HL-60 (cell line): ENCODE data around the gene SUMO4.

Experiments used
- DNase-seq, 2 experiments: peaks; one replicate each; pipeline ENCODE4 v3.0.0-alpha.2; 2010 to 2020; ENCODE audit warnings: low read depth in 1 of 2, low spot score in 1 of 2
- H3K27ac ChIP-seq: fragments of 250-450 bp; sonication (Bioruptor Pico); replicated peaks from 2 replicates; pipeline ENCODE4 v1.5.1; 2020; ENCODE audit warnings: mild to moderate bottlenecking, moderate library complexity
- H3K27me3 ChIP-seq: fragments of 250-450 bp; sonication (Bioruptor Pico); 2 replicates; pipeline ENCODE4 v1.5.1; 2021; ENCODE audit warnings: mild to moderate bottlenecking, moderate library complexity; ENCODE audit not compliant: insufficient read depth, poor library complexity, severe bottlenecking
- H3K4me3 ChIP-seq: replicated peaks from 2 replicates; pipeline ENCODE4 v1.5.1; 2011; ENCODE audit warnings: mild to moderate bottlenecking, control low read depth, low read length; ENCODE audit not compliant: insufficient read depth
- GABPA ChIP-seq: IDR thresholded peaks from 2 replicates; pipeline ENCODE4 v1.6.1; 2012; ENCODE audit warnings: low read depth
- POLR2AphosphoS5 ChIP-seq: IDR thresholded peaks from 2 replicates; pipeline ENCODE4 v1.6.1; 2012; ENCODE audit warnings: low read depth
- SPI1 ChIP-seq: IDR thresholded peaks from 2 replicates; pipeline ENCODE4 v1.6.1; 2012; ENCODE audit warnings: low read depth, mild to moderate bottlenecking, borderline replicate concordance
- TF ChIP-seq, protein P1 (sequence below): IDR thresholded peaks from 2 replicates; pipeline ENCODE4 v1.6.1; 2012; ENCODE audit warnings: low read depth; ENCODE audit not compliant: insufficient replicate concordance
- TF ChIP-seq, protein P2 (sequence below): IDR thresholded peaks from one replicate; pipeline ENCODE4 v1.5.1; 2011; ENCODE audit warnings: low read length, control low read depth, inconsistent platforms; ENCODE audit not compliant: insufficient read depth

Gene SUMO4

DNA sequence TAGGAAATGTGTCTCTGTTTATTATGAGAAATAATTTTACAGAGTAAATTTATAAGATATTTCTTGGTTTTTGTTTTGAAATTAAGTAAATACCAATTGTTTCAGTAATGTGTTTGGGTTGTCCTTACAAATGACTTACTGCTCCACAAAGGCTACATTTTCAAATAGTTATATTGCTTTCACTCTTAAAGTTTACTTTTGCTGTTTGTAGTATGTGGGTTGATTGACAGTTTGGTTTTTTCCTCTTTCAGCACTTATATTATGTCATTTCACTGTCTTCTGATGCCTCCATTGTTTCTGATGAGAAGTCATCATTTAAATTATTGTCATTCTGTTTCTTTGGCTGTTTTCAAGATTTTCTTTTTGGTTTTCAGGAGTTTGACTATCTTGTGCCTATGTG, 34.9 kb upstream of the SUMO4 start:
- Histone ChIP-seq H3K27me3 (no peaks in the 10 kb centered on the region), H3K27ac (no peak overlapping the region), H3K4me3 (no peak overlapping the region)
- TF ChIP-seq SPI1 (no peak), GABPA (no peak), POLR2AphosphoS5 (no peak)
- TF ChIP-seq, protein P1, sequence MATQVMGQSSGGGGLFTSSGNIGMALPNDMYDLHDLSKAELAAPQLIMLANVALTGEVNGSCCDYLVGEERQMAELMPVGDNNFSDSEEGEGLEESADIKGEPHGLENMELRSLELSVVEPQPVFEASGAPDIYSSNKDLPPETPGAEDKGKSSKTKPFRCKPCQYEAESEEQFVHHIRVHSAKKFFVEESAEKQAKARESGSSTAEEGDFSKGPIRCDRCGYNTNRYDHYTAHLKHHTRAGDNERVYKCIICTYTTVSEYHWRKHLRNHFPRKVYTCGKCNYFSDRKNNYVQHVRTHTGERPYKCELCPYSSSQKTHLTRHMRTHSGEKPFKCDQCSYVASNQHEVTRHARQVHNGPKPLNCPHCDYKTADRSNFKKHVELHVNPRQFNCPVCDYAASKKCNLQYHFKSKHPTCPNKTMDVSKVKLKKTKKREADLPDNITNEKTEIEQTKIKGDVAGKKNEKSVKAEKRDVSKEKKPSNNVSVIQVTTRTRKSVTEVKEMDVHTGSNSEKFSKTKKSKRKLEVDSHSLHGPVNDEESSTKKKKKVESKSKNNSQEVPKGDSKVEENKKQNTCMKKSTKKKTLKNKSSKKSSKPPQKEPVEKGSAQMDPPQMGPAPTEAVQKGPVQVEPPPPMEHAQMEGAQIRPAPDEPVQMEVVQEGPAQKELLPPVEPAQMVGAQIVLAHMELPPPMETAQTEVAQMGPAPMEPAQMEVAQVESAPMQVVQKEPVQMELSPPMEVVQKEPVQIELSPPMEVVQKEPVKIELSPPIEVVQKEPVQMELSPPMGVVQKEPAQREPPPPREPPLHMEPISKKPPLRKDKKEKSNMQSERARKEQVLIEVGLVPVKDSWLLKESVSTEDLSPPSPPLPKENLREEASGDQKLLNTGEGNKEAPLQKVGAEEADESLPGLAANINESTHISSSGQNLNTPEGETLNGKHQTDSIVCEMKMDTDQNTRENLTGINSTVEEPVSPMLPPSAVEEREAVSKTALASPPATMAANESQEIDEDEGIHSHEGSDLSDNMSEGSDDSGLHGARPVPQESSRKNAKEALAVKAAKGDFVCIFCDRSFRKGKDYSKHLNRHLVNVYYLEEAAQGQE: no peak
- TF ChIP-seq, protein P2, sequence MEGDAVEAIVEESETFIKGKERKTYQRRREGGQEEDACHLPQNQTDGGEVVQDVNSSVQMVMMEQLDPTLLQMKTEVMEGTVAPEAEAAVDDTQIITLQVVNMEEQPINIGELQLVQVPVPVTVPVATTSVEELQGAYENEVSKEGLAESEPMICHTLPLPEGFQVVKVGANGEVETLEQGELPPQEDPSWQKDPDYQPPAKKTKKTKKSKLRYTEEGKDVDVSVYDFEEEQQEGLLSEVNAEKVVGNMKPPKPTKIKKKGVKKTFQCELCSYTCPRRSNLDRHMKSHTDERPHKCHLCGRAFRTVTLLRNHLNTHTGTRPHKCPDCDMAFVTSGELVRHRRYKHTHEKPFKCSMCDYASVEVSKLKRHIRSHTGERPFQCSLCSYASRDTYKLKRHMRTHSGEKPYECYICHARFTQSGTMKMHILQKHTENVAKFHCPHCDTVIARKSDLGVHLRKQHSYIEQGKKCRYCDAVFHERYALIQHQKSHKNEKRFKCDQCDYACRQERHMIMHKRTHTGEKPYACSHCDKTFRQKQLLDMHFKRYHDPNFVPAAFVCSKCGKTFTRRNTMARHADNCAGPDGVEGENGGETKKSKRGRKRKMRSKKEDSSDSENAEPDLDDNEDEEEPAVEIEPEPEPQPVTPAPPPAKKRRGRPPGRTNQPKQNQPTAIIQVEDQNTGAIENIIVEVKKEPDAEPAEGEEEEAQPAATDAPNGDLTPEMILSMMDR: no peak
- no peak for DNase-seq

DNA sequence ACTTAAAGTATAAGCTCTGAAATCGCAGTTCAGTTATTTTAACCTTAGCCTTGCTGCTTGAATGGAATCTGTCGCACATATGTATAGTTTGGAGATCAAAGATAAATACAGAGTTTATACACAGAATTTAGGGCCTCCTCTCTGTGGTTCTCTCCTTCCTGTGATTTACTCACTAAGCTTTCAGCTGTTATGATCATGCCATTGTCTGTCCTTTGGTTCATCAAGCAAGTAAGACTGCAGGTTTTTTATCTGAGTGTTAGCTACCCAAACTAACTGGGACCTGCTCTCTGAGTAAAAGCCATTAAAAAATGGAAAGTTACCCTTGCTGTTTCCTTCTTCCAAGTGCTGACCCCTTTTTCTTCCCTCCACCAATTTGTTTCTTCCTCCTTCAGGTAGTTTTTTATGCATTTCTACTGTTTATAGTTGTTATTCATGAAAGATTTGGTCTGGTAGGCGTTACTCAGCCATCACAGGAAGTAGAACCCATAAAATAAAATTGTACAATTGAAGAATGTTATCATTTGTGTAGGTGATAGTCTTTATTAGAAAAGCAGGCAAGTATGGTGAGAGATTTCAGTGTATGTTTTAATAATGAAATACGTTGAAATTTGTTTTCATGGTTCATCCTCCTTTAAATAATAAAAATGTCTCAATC, 33.7 kb upstream of the SUMO4 start:
- no peak for TF ChIP-seq GABPA
- TF ChIP-seq POLR2AphosphoS5: no peak
- no peak for TF ChIP-seq SPI1
- TF ChIP-seq, protein P2: no peak
- TF ChIP-seq, protein P1: no peak
- Histone ChIP-seq H3K4me3 (no peak overlapping the region), H3K27me3 (no peaks in the 10 kb centered on the region), H3K27ac (no peak overlapping the region)
- DNase-seq: no peak

DNA sequence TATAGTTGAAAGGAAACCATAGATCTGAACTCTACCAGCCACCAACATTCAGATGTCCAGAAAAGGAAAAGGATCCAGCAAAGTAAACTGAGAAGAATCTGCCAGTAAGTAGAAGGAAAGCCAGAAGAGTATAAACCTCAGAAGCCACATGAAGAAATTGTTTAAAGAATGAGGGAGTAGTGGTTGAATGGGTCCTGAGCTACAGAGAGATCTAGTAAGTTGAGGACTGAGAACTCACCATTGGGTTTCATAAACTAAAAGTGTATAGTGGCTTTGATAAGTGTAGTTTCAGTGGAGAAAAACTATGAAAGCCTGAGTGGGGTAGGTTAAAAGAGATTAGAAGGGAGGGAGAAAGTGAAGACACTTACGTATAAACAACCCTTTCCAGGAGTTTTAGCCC, 32.0 kb upstream of the SUMO4 start:
- Histone ChIP-seq H3K27ac (no peak overlapping the region), H3K4me3 (no peak overlapping the region), H3K27me3 (no peaks in the 10 kb centered on the region)
- TF ChIP-seq GABPA (no peak), POLR2AphosphoS5 (no peak), SPI1 (no peak)
- TF ChIP-seq, protein P1: no peak
- TF ChIP-seq, protein P2: no peak
- DNase-seq: no peak
